RPMI8226 (cell line): ENCODE data around the gene R3HCC1L.
A peak's percentile ranks its signal among the peaks of the same experiment; 100 is the strongest.

Source experiments
- DNase-seq: peaks from one replicate; pipeline ENCODE4 v3.0.0-alpha.2; 2015

The R3HCC1L gene

DNA sequence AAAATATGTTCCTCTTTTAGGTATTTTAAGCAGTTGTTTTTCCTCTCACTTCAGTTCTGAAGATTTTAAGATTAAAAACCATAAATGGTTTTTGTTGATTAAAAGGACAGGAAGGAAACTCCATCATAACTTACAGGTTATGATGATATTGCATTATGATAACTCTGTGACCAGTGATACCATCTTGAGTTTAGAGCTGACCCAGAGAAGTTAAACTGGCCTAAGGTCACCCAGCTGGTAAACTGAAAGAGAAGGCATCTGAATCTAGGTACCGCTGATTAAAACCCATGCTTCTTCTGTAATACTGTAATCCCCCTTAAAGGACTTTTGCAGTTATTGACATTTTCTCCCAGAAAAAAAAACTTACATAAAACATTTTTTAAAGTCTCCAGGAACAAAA lies 103.9 kb downstream of the R3HCC1L start:
- DNase-seq = no peak

DNA sequence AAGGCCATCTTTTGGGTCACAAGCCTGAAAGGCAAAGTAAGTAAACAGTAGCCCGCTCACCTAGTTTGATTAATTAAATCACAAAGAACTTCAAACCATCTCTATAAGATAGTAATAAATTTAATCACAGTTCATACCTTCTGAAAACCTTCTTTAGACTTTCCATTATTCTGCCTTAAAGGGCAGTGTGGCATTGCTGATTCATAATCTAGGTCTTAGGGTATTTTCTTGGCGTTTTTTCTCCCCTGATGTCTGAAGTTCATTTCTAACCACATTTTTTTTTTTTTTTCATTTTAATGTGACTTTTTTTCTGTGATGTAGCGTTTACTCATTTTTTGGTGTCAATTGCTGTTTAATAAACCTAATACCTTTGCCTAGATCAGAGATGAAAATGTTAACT lies 106.1 kb downstream of the R3HCC1L start:
- DNase-seq = no peak

DNA sequence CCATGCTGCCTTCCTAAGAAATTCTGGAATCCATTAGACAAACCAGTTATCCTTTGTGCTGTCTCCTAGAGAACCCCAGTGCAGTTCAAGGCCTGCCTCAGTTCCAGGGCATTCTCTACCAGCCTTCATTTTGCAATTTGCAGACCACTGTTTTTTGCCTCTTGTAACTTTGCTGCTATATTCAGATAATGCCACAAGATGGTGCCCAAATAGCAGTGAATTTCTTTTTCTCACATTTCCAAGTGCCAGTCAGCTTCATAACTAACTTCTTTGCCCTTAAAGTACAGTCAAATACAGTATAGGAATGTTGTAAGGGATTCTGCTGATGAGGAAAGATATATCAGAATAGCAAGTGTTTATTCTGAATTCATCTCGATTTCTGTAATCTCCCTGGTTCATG lies 108.4 kb downstream of the R3HCC1L start:
- no peak for DNase-seq

DNA sequence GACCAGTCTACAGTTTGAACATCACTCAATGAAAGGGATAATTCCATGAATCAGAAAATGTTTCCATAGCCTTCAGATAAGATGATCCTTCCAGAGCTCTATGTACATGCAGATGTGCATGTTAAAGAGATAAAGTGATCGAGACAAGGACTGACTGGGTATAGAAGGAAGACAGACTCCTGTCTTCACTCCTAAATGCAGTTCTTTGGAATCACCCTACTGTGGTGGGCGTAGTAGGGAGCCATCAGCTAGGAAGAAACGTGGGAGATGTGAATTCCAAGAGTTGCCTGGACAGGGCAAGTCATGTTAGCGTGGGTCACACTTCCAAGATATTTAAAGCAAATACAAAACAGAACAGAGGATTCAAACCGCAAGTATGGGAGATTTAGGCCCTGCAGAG lies 109.7 kb downstream of the R3HCC1L start:
- no peak for DNase-seq

DNA sequence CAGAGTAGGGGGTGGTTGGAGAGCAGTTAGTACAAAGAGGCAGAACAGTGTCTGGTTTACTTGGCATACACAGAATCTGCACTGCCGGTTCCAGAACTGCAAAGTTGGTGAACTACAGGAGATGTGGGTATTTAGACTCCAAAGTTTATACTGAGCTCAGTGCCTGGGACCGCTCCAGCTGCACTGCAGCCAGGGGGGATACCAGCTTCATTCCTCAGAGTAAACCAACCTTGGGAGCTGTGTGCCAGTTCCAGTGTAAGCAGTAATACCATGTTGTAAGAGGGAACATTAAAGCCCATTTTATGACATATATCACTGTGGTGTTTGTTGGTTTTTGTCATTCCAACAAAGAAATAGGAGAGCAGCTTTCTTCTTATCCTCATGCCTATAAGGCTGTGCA lies 110.1 kb downstream of the R3HCC1L start:
- no peak for DNase-seq

DNA sequence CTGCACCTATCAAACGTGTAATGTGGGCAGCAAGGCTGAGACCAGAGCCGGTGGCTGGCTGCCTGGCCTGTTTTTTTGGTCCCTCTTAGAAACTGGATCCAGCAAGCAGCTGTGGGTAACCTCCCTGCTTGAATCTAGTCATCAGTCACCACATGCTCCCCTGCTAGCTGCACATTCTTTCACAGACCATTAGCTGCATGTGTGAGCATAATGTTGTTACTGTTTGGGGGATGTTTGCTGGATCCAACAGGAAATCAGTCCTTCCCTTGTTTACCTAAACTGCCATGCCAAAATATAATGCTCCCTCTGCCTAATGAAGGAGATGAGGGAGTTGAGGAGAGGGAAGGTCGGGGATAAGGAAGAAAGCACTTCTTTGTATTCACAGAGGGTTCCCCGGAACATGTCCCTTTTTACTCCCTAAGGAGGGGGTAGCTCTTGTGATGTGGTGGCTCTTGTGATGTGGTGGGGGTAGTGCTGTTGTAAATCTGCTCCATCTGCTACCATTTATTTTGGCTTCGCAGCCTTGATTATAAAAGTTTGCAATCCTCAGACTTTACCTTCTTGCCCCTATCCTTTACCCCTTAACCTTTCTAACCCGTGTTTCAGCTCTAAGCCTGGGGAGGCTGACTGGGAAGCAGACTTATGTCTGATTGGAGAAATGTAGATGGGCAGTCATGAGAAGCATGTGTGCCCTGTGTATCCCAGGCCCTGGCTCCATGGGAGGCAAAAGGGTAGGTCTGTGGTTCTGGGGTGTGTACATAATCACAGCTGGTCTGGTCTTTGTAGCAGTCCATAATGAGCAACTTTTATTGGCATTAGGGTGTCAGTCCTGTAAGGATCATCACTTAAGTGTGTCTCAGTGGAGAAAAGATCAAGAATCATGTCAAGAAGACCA lies 112.7 kb downstream of the R3HCC1L start:
- DNase-seq = no peak

DNA sequence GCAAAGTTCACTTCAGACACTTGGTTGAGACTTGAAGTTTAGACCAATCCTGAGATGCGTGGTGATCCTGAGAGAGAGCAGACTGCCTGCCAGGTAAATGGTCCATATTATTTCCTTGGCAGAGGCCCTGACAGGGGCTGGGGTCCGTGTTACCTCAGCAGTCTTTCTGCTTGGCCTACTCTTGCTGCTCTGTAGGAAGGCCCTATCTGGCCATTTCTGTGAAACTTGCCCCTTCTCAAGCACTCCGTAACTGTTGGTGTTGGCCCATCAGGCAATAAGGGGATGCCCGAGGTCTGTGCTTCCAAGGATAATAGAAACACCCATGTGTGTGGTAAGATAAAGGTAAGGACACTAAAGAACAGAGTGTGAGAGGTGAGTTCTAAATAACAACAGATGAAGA lies 113.6 kb downstream of the R3HCC1L start:
- DNase-seq = no peak

DNA sequence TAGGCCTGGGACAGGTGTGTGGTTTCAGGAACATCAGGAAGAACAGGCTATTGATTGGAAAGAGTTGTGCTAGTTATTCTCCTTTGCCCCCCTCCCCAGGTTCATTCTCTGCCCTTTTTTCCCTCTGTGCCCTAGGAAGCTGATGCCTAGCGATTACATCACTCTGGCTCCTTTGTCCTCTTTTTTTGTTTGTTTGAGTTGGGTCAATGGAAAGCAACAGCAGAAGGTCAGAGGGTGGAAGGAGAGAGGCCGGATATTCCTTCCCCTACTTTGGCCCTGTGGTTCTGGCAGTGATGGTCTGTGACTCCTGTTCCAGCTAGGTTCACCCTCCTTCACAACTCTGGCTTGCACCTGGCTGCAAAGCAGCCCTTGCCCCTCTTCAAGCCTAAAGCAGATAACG lies 114.7 kb downstream of the R3HCC1L start:
- DNase-seq = no peak

DNA sequence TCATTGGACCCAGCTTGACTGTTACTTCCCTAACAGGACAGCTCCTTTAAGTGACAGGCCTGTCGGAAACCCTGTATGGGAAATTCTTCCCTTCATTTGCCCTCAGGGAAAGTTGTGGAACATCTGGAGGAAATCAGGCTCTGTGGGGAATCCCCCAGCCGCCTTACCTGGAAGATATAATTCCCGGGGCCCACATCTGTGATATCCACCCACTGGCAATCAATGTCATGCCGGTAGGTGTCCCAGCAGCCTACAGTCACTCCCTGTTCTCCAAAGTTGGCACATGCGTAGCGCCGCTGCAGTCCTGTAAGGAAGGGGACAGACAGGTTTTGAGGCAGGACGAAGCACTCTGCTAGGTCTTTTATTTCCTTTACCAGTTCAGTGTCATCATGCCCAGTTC lies 116.9 kb downstream of the R3HCC1L start:
- no peak for DNase-seq

DNA sequence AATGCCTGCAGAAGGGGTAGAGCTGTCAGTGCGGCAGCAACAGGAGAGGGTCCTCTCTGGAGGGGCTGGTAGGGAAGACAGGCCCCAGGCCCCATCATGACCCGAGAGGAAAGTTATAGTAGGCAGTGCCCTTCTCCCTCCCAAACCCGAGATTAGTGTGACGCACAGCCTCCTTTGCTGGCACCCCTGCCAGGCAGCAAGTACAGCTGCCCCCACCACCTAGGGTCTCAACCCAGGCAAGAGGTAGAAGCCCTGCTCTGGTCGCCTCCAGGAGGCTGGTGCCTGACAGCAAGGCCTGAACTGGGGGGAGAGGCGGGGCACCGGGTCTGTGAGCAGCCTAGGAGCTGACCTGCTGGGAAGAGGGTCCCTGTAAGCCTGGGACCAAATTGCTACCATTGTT lies 118.0 kb downstream of the R3HCC1L start:
- no peak for DNase-seq

DNA sequence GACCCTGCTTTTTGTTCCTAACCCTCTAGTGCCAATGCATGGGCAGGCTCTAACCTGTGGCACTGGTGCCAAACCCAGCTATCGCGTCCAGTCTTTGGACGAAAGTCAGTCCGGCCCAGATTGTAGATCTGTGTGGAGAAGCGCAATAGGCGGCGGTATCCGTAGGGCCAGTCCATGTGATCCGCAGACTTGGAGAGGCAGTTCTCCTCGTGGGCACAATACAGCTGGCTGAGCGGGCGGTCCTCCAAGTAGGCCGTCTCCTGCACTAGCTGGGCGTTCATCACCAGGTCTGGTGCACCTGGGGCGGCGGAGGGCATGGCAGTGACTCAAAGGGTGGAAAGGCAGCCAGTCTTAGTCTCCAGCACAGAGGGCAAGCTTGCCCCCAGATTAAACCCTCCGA lies 119.0 kb downstream of the R3HCC1L start:
- no peak for DNase-seq

DNA sequence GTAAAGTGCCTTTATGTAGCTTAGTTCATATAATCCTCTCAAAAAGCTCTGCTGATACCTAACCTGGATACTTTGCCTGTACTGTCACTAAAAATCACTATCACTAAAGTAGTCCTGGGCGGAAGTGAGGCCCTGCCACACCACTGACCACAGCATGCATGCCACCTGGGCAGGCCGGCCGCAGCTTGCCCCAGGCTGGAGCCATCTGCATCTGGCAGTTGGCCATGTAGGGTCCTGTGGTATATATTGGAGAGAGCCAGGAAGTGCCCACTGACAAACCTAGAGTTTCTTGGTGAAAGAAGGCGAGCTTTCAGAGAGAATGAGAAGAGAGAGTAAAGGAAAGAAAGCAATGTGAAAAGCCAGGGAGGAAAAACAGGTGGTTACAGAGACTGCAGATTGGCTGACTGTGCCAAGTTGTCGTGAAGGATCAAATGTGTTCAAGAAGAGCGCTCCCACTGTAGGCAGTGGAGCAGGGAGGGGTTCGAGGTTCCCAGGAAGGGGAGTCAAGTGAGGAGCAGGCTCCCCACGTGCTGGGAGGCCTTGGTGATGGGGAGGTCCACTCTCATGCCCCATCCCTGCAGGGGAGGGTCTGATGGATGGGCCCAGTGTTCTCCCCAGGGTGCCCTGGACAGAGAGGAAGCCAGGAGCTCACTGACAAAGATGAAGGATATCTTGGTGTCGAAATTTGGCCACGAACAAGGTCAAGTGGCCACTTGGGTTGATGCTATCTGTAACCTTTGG lies 119.9 kb downstream of the R3HCC1L start:
- DNase-seq = peak; percentile 55

DNA sequence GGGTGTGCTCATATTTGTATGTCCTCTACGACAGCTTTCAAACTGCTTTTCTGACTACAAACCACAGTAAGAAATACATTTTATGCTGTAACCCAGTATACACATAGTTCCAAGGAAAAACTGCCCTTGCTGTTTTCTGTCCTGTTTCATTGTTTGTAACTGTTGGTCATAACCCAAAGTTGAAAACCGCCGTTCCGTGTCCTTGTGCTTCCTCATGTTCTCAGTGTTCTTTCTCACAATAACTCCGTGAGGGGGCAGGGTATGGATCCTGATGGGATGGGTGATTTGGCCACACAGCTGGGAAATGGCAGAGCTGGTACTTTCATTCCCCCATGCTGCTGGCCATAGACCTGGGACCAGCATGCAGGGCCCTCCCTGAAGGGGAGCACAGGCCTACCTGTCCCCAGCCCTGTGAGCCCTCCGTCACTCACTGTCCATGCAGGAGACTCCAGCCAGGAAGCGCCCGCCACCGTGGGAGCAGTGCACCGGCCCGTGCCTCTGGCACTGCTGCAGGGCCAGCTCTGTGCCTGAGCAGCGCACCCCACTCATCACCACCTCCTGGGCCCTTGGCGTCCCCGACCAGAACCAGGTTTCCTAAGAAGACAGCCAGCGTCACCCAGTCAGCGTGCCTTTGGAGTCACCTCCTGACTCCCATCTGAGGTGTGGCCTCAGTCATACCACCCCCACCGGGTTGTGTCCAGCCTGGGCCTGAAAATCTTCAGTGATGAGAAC lies 120.9 kb downstream of the R3HCC1L start:
- no peak for DNase-seq

DNA sequence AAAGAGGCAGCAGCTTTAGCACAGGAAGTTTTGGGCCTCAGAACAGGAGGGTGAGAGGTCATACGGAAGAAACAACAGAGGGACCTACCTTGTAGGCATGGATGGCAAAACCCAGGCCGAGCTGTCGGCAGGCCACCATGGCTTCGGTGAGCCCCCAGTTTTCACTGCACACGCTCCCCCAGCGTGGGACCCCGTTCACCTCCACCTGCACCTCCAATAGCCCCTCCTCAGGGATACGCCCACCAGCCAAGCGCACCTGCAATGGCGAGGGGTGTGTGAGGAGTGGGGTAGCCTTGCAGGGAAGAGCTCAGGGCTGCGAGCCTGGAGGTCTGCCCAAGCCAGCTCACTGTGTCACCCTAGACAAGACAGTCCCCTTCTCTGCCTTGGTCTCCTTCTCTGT lies 122.2 kb downstream of the R3HCC1L start:
- DNase-seq = no peak

DNA sequence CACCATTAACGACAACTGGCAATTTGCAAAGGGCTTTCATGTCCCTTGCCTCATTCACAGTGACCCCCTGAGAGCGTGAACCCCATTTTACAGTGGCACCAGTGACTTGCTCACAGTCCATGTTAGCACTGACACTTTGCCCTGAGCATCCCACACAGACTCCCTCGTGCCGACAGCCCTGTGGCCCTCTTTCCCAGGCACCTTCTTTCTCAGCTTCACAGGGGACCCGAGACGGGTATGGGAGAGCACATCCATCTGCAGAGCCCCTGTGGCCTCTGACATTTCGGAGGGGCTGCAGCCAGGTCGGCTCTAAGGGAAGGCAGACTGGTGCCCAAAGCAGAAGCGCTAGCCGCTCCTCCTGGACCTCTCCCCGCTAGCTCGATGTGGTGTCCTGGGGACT lies 122.7 kb downstream of the R3HCC1L start:
- no peak for DNase-seq

DNA sequence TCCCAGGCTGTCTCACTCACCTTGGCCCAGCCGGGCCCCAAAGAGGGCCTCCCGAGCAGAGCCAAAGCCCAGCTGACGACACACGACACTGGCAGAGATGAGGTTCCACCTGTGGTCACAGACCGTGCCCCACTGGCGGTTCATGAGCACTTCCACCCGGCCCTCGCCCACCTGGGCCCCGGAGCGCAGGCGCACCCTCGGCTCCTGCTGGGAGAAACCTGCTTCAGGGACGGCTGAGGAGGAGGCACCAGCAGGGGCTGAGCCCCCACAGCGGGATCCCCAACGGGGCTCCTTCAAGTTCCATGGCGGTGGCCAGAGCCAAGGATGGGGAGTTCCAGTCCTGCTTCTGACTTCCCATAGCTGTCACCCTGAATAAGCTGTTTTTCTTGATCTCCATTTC lies 123.5 kb downstream of the R3HCC1L start:
- no peak for DNase-seq

DNA sequence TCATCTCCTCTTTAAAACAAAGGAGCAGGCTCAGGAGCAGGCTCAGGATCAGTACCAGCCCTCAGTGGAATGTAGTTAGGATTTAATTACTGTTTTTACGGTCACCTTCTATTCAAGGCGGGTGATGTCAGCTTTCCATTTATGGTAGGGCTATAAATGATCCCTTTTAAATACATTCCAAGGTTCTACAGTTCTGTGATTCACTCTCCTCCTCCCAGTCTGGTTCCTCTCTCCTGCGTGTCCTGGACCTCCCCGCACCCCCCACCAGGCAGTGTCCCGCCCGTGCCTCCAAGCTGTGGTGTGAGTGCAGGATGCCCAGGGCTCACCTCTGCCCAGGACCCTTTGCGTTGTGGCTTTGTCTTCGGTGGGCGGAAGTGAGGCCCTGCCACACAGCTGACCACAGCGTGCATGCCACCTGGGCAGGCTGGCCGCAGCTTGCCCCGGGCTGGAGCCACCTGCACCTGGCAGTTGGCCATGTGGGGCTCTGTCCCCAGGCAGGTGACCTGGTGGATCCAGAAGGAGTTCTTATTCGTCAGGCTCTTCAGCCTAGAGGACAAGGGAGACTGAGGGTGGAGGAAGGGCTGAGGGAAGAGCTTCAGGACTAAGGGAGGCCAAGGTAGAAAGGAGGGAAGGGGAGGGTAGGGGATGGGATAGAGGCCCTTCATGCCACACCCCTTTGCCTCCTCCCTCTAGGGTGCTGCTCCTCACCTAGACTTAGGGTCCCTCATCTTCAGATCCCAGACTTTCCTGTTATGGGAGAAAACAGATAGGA lies 124.4 kb downstream of the R3HCC1L start:
- peak; percentile 66 for DNase-seq

DNA sequence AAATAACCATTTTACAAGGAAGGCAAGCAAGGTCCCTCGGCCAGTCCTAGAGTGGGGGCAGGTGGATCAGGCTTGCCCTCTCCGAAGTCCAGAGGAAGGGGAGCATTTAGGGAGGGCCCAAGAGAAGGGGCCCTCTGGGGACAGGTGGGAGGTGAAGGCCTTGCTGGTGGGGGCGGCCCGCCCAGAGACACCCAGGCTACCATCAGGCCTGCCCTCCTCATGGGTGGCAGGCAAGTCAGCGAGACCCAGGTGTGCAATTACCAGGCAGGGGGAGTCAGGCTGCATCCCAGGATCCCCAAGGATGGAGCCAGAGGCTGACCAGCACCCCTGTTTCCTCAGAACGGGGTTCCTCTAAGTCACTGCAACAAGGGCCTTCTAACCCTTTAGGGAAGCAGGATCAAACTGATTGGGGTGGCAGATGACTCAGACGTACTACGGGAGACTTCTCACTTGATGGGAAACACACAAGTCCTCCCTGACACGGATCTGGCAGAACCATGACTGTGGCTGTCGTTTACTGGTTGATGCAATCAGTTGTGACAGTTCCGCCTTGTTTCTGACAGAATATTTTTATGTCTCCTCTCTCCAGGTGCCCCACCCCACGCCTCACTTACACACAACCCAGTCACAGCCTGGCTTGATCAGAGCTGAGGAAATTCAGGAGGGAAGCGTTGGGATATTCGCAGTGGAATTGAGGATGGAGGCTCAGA lies 125.3 kb downstream of the R3HCC1L start:
- DNase-seq = no peak

DNA sequence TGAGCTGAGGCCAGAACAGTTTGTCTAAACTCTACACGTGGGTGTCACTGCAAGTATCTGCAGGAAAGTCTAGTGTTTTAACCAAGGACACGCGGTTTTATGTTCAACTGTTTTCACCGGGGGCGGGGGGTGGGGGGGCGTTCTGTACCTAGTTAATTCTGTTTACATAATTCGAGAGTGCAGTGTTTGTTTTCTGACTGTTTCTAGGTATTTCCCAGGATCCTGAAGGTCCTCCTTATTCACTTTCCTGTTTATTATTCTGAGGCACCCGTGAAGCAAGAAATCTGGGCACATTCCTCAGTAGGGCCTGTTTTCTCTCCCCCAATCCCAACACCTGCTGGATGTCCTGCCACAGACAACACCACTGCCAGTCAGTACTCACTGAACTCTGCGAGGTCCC lies 125.9 kb downstream of the R3HCC1L start:
- DNase-seq = no peak

DNA sequence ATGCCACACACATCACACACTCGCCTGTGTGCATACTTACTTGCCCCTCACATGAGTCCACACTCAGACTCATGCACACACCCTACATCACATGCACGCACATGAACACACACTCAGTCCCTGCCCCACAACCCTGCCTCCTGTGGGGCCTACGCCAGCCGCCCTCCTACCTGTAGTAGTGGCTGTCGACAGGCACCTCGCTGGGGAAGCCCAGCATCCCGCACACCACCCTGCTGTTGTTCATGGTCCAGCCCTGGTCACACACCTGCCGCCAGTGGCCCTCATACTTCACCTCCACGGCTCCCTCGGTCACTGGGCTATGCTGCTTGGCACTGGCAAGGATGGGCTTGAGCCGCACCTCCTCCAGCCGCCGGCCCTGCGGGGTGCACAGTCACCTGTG lies 126.3 kb downstream of the R3HCC1L start:
- DNase-seq = no peak

DNA sequence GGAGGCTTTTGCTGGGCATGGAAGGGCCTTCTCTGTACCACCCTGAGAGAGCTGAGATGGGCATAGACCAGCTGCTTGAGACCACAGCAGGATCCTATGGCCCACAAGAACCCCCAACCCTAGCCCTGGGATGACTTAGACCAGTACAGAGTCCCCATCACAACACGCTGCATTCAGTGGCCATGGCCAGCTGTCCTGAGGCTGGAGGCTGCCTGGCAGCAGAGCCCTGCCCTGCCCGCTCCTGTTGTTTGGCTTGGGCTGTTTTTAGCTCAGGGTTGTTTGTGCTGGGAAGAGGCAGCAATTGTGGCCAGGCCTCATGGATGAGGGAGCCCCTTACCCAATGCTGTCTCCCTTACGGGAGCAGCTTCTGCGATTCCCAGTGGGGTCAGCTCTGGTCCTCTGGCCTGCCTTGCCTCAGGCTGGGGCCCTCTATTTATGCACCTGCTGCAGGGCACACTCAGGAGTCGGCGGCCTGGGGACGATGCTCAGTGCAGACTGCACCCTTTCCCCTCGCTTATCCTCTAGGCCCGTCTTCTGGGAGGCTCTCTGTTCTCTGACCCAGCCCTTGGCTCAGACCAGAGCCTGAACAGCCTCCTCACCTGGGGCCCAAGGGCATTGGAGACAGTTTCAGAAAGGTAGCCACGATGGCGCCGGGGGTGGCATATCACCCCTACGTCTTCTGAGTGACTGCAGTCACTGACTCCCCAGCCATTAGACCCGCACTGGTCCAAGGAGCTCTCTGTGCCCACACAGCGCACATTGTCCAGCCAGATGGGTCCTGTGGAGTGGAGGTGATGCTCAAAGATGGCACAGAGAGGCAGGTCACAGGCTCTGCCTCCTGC lies 127.2 kb downstream of the R3HCC1L start:
- DNase-seq = no peak
